RWPE2 (cell line): Measurements from ENCODE around the gene YY1.

Experiments used
- ATAC-seq: fragments of 200-7000 bp; cut with Tn5 transposase; 3 replicates; pipeline ENCODE4 v1.9.1; 2021; ENCODE audit warnings: low read depth
- DNase-seq: peaks from one replicate; pipeline ENCODE4 v3.0.0-alpha.2; 2020; ENCODE audit warnings: low spot score
- H3K27ac ChIP-seq: fragments of 450-650 bp; 2 replicates; pipeline ENCODE4 v1.5.1; 2017; ENCODE audit warnings: mild to moderate bottlenecking; ENCODE audit not compliant: poor library complexity, severe bottlenecking
- H3K27me3 ChIP-seq: fragments of 250-450 bp; sonication (Bioruptor Pico); 2 replicates; pipeline ENCODE4 v1.5.1; 2021; ENCODE audit warnings: mild to moderate bottlenecking, moderate library complexity; ENCODE audit not compliant: insufficient read depth, poor library complexity, severe bottlenecking
- H3K36me3 ChIP-seq: fragments of 250-450 bp; sonication (Bioruptor Pico); 2 replicates; pipeline ENCODE4 v1.5.1; 2020; ENCODE audit warnings: low read depth, mild to moderate bottlenecking, moderate library complexity
- H3K4me1 ChIP-seq: fragments of 250-450 bp; sonication (Bioruptor Pico); 2 replicates; pipeline ENCODE4 v1.5.1; 2021; ENCODE audit warnings: mild to moderate bottlenecking, moderate library complexity; ENCODE audit not compliant: insufficient read depth, poor library complexity, severe bottlenecking
- H3K4me3 ChIP-seq: fragments of 250-450 bp; sonication (Bioruptor Pico); 2 replicates; pipeline ENCODE4 v1.5.1; 2021; ENCODE audit warnings: mild to moderate bottlenecking, moderate library complexity; ENCODE audit not compliant: severe bottlenecking
- H3K9me3 ChIP-seq: fragments of 250-450 bp; sonication (Bioruptor Pico); 2 replicates; pipeline ENCODE4 v1.5.1; 2021; ENCODE audit warnings: mild to moderate bottlenecking, moderate library complexity; ENCODE audit not compliant: severe bottlenecking
- CTCF ChIP-seq: fragments of 450-650 bp; IDR thresholded peaks from one replicate; pipeline ENCODE4 v1.5.1; 2017; ENCODE audit warnings: mild to moderate bottlenecking, moderate library complexity; ENCODE audit not compliant: poor library complexity, severe bottlenecking

YY1 gene

GRCh38 chr14:100291305-100292075 lies 52.5 kb downstream of the YY1 start:
- DNase-seq, result no peak

GRCh38 chr14:100292301-100292775 lies 53.4 kb downstream of the YY1 start:
- H3K36me3 ChIP-seq, result peaks cover 6% of the 10 kb centered on the region
- no peak for TF ChIP-seq CTCF
- ATAC-seq, result no peak
- no peak overlapping the region for H3K4me3 ChIP-seq
- DNase-seq, result no peak
- H3K27me3 ChIP-seq, result no peaks in the 10 kb centered on the region
- no peaks in the 10 kb centered on the region for H3K9me3 ChIP-seq
- no peaks in the 10 kb centered on the region for H3K4me1 ChIP-seq
- no peak overlapping the region for H3K27ac ChIP-seq

More at GRCh38 chr14:100291305-100292075, 52.5 kb downstream of the YY1 start:
- Histone ChIP-seq H3K27me3 (no peaks in the 10 kb centered on the region), H3K27ac (no peak overlapping the region), H3K9me3 (no peaks in the 10 kb centered on the region), H3K36me3 (peaks cover 6% of the 10 kb centered on the region), H3K4me1 (no peaks in the 10 kb centered on the region), H3K4me3 (no peak overlapping the region)
- no peak for TF ChIP-seq CTCF
- no peak for ATAC-seq

GRCh38 chr14:100292776-100293461 lies 54.0 kb downstream of the YY1 start:
- no peak for TF ChIP-seq CTCF
- no peak for DNase-seq
- Histone ChIP-seq H3K4me3 (no peak overlapping the region), H3K9me3 (no peaks in the 10 kb centered on the region), H3K27ac (no peak overlapping the region), H3K4me1 (no peaks in the 10 kb centered on the region), H3K36me3 (peaks cover 6% of the 10 kb centered on the region), H3K27me3 (no peaks in the 10 kb centered on the region)
- no peak for ATAC-seq

- H3K9me3 ChIP-seq, result no peaks in the 10 kb centered on the region
- H3K36me3 ChIP-seq, result peaks cover 6% of the 10 kb centered on the region
- no peak for TF ChIP-seq CTCF
- DNase-seq (no peak), ATAC-seq (no peak)
- H3K27me3 ChIP-seq, result no peaks in the 10 kb centered on the region
- H3K4me3 ChIP-seq, result no peak overlapping the region
- H3K4me1 ChIP-seq, result no peaks in the 10 kb centered on the region
- no peak overlapping the region for H3K27ac ChIP-seq
Observed at GRCh38 chr14:100293497-100294212, 54.7 kb downstream of the YY1 start.
